ENCODE results near the gene C17orf67.
A peak's percentile ranks its signal among the peaks of the same experiment; 100 is the strongest.

Gene C17orf67

GRCh38 chr17:56832446-56832845 is 1.3 kb downstream of the C17orf67 start:
- no peak for DNase-seq

GRCh38 chr17:56831369-56832095 is 2.2 kb downstream of the C17orf67 start:
- no peak for DNase-seq

GRCh38 chr17:56830726-56831368 is 2.9 kb downstream of the C17orf67 start:
- no peak for DNase-seq

GRCh38 chr17:56826611-56827414 is 6.9 kb downstream of the C17orf67 start:
- DNase-seq, result no peak

- DNase-seq, result no peak
These were observed 9.2 kb downstream of the C17orf67 start for GRCh38 chr17:56824503-56824902.

GRCh38 chr17:56823848-56824247 is 9.9 kb downstream of the C17orf67 start:
- no peak for DNase-seq

- no peak for DNase-seq
These were observed 11.0 kb downstream of the C17orf67 start for GRCh38 chr17:56822725-56823124.

GRCh38 chr17:56821847-56822534 is 11.7 kb downstream of the C17orf67 start:
- DNase-seq, result no peak

GRCh38 chr17:56820207-56820606 is 13.5 kb downstream of the C17orf67 start:
- no peak for DNase-seq

GRCh38 chr17:56819431-56820145 is 14.1 kb downstream of the C17orf67 start:
- DNase-seq, result peak; percentile 81

GRCh38 chr17:56819030-56819429 is 14.7 kb downstream of the C17orf67 start:
- DNase-seq, result no peak

GRCh38 chr17:56817066-56817465 is 16.7 kb downstream of the C17orf67 start:
- DNase-seq, result no peak

GRCh38 chr17:56815711-56816110 is 18.0 kb downstream of the C17orf67 start:
- DNase-seq, result no peak

- DNase-seq, result no peak
These were observed 20.8 kb downstream of the C17orf67 start for GRCh38 chr17:56812901-56813388.

- no peak for DNase-seq
These were observed 22.6 kb downstream of the C17orf67 start for GRCh38 chr17:56810891-56811775.

GRCh38 chr17:56810343-56810742 is 23.4 kb downstream of the C17orf67 start:
- DNase-seq, result no peak

GRCh38 chr17:56809820-56810179 is 23.9 kb downstream of the C17orf67 start:
- DNase-seq, result no peak

GRCh38 chr17:56809106-56809819 is 24.5 kb downstream of the C17orf67 start:
- no peak for DNase-seq

GRCh38 chr17:56808503-56808902 is 25.2 kb downstream of the C17orf67 start:
- DNase-seq, result no peak

GRCh38 chr17:56807723-56808122 is 26.0 kb downstream of the C17orf67 start:
- no peak for DNase-seq

- DNase-seq, result no peak
These were observed 26.8 kb downstream of the C17orf67 start for GRCh38 chr17:56806949-56807348.

Data from stimulated activated CD8-positive, alpha-beta memory T cell treated with anti-CD3 and anti-CD28 coated beads, Interleukin-4, amount 100 ng/mL, for 48 hours (primary cell).